HepG2 (cell line): Measurements from ENCODE around the gene TAF13. TPM values are rescaled to one million over a fixed set of nuclear protein-coding genes. Genes with fewer than 3 reads are reported as not detected.

Experiments
- CHCHD3 ChIP-seq: sonication (generic); formaldehyde crosslinking; IDR thresholded peaks from 2 replicates; pipeline ENCODE4 v1.8.0; 2022; ENCODE audit warnings: mild to moderate bottlenecking, missing genetic modification reagents, moderate library complexity
- EEA1 ChIP-seq: sonication (generic); formaldehyde crosslinking; IDR thresholded peaks from 2 replicates; pipeline ENCODE4 v1.5.1; 2020; ENCODE audit warnings: mild to moderate bottlenecking, missing genetic modification reagents, borderline replicate concordance
- EZH2 ChIP-seq: conservative IDR thresholded peaks from 2 replicates; pipeline ENCODE4 v1.6.1; 2012; ENCODE audit warnings: mild to moderate bottlenecking, low read depth, low read length, moderate library complexity
- FLYWCH1 ChIP-seq: sonication (generic); formaldehyde crosslinking; IDR thresholded peaks from 2 replicates; pipeline ENCODE4 v1.8.1; 2023; ENCODE audit warnings: mild to moderate bottlenecking, missing genetic modification reagents
- GTF3A ChIP-seq: sonication (generic); formaldehyde crosslinking; conservative IDR thresholded peaks from 2 replicates; pipeline ENCODE4 v1.4.0; 2020; ENCODE audit warnings: mild to moderate bottlenecking, missing genetic modification reagents
- KDM5A ChIP-seq: fragments of 200-600 bp; sonication (generic); IDR thresholded peaks from 2 replicates; pipeline ENCODE4 v1.7.0; 2018; ENCODE audit warnings: antibody characterized with exemption, mild to moderate bottlenecking, low read length, borderline replicate concordance
- KLF11 ChIP-seq: IDR thresholded peaks from 2 replicates; pipeline ENCODE4 v1.6.1; 2016; ENCODE audit warnings: missing compliant biosample characterization
- MYNN ChIP-seq: sonication (generic); formaldehyde crosslinking; IDR thresholded peaks from 2 replicates; pipeline ENCODE4 v1.4.0; 2020; ENCODE audit warnings: mild to moderate bottlenecking, low read depth, missing genetic modification reagents
- PCBP2 ChIP-seq: fragments of 200-400 bp; formaldehyde crosslinking; optimal IDR thresholded peaks from 2 replicates; pipeline ENCODE3; 2018; ENCODE audit warnings: low read length, low read depth; ENCODE audit not compliant: poor library complexity, severe bottlenecking
- PLRG1 ChIP-seq: fragments of 450-650 bp; conservative IDR thresholded peaks from 2 replicates; pipeline ENCODE4 v1.6.1; 2016
- POLR2AphosphoS5 ChIP-seq: IDR thresholded peaks from 2 replicates; pipeline ENCODE4 v1.6.1; 2012; ENCODE audit warnings: low read depth, low read length
- SIN3A ChIP-seq: IDR thresholded peaks from 2 replicates; pipeline ENCODE4 v1.6.1; 2011; ENCODE audit warnings: low read depth, mild to moderate bottlenecking, control low read depth, low read length, borderline replicate concordance
- SMYD3 ChIP-seq: sonication (generic); formaldehyde crosslinking; IDR thresholded peaks from 2 replicates; pipeline ENCODE4 v1.8.1; 2023; ENCODE audit warnings: mild to moderate bottlenecking, missing genetic modification reagents
- SRF ChIP-seq: IDR thresholded peaks from 2 replicates; pipeline ENCODE4 v1.6.1; 2011; ENCODE audit warnings: mild to moderate bottlenecking, low read depth, low read length, moderate library complexity
- TMF1 ChIP-seq: sonication (generic); formaldehyde crosslinking; IDR thresholded peaks from 2 replicates; pipeline ENCODE4 v1.8.1; 2022; ENCODE audit warnings: low read depth, missing genetic modification reagents
- U2AF2 ChIP-seq: fragments of 200-400 bp; formaldehyde crosslinking; IDR thresholded peaks from 2 replicates; pipeline ENCODE4 v1.6.1; 2017; ENCODE audit warnings: low read depth, mild to moderate bottlenecking, low read length
- ZC3H13 ChIP-seq: sonication (generic); formaldehyde crosslinking; IDR thresholded peaks from 2 replicates; pipeline ENCODE4 v1.8.1; 2023; ENCODE audit warnings: mild to moderate bottlenecking, missing genetic modification reagents, moderate library complexity
- ZFP82 ChIP-seq: sonication (generic); formaldehyde crosslinking; IDR thresholded peaks from 2 replicates; pipeline ENCODE4 v1.5.1; 2020; ENCODE audit warnings: mild to moderate bottlenecking, missing genetic modification reagents, borderline replicate concordance
- ZNF451 ChIP-seq: sonication (generic); formaldehyde crosslinking; IDR thresholded peaks from 2 replicates; pipeline ENCODE4 v1.5.0; 2020; ENCODE audit warnings: mild to moderate bottlenecking, missing genetic modification reagents
- ZNF546 ChIP-seq: sonication (generic); formaldehyde crosslinking; conservative IDR thresholded peaks from 2 replicates; pipeline ENCODE4 v1.8.1; 2023; ENCODE audit warnings: mild to moderate bottlenecking, missing genetic modification reagents
- ZNF816 ChIP-seq: sonication (generic); formaldehyde crosslinking; IDR thresholded peaks from 2 replicates; pipeline ENCODE4 v1.8.0; 2022; ENCODE audit warnings: missing genetic modification reagents, mild to moderate bottlenecking, borderline replicate concordance
- ZNF850 ChIP-seq: sonication (generic); formaldehyde crosslinking; conservative IDR thresholded peaks from 2 replicates; pipeline ENCODE4 v1.9.0; 2021; ENCODE audit warnings: mild to moderate bottlenecking, missing genetic modification reagents
- polyA plus RNA-seq, 8 experiments: library from polyadenylated mRNA; depleted of rRNA in 3 of 8; stranded (reverse) in 7 of 8; unstranded in 1 of 8; fragments of >200 nt; fragmentation: Illumina TruSeq in 4 of 8; extraction: Trizol in 4 of 8; gene quantifications; 2 replicates each; pipeline versions ENCODE4 v1.2.1 to v1.2.3, GENCODE V29; 2011 to 2016; ENCODE audit warnings: low read depth in 4 of 8, missing spikeins in 1 of 8, mixed read lengths in 1 of 8; ENCODE audit not compliant: insufficient read depth in 1 of 8
- total RNA-seq, 5 experiments: library from RNA; depleted of rRNA; stranded (reverse); fragments of >200 nt; fragmentation: Illumina TruSeq; extraction: Trizol; gene quantifications; 2 replicates each; pipeline ENCODE4 v1.2.3, GENCODE V29; 2016; ENCODE audit warnings: low read depth in 1 of 5
- TF ChIP-seq, protein P1 (sequence below): sonication (generic); formaldehyde crosslinking; IDR thresholded peaks from 2 replicates; pipeline ENCODE4 v1.4.0; 2020; ENCODE audit warnings: missing genetic modification reagents, mild to moderate bottlenecking, borderline replicate concordance
- TF ChIP-seq, protein P2 (sequence below): sonication (generic); formaldehyde crosslinking; IDR thresholded peaks from 2 replicates; pipeline ENCODE4 v1.4.0; 2020; ENCODE audit warnings: missing genetic modification reagents
- TF ChIP-seq, protein P3 (sequence below): IDR thresholded peaks from 2 replicates; pipeline ENCODE4 v1.6.1; 2016; ENCODE audit warnings: low read depth

Gene TAF13
- total and polyA plus RNA-seq, 2 of the 13 experiments (the other 11 are each of a cell fraction or from before 2014, with no cell fraction given), result 11.5 to 36.3 TPM

GRCh38 chr1:109091078-109091838, 15.5 kb upstream of the TAF13 start (continued):
- TF ChIP-seq ZNF850 (CRISPR knock-in tag), result 0 out of 2 replicates have a peak, but pooled peaks have one; percentile 68
- no peak for TF ChIP-seq U2AF2
- TF ChIP-seq MYNN (CRISPR knock-in tag), result no peak
- TF ChIP-seq SRF, result no peak
- TF ChIP-seq, protein P1, sequence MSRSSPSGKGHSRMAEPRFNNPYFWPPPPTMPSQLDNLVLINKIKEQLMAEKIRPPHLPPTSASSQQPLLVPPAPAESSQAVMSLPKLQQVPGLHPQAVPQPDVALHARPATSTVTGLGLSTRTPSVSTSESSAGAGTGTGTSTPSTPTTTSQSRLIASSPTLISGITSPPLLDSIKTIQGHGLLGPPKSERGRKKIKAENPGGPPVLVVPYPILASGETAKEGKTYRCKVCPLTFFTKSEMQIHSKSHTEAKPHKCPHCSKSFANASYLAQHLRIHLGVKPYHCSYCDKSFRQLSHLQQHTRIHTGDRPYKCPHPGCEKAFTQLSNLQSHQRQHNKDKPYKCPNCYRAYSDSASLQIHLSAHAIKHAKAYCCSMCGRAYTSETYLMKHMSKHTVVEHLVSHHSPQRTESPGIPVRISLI, result no peak
- TF ChIP-seq ZNF546, result no peak
- TF ChIP-seq ZFP82, result 0 out of 2 replicates have a peak, but pooled peaks have one; percentile 22
- TF ChIP-seq PLRG1, result no peak
- TF ChIP-seq SMYD3, result 0 out of 2 replicates have a peak, but pooled peaks have one; percentile 3
- no peak for TF ChIP-seq EEA1 (CRISPR knock-in tag)
- no peak for TF ChIP-seq EZH2
- TF ChIP-seq, protein P2, sequence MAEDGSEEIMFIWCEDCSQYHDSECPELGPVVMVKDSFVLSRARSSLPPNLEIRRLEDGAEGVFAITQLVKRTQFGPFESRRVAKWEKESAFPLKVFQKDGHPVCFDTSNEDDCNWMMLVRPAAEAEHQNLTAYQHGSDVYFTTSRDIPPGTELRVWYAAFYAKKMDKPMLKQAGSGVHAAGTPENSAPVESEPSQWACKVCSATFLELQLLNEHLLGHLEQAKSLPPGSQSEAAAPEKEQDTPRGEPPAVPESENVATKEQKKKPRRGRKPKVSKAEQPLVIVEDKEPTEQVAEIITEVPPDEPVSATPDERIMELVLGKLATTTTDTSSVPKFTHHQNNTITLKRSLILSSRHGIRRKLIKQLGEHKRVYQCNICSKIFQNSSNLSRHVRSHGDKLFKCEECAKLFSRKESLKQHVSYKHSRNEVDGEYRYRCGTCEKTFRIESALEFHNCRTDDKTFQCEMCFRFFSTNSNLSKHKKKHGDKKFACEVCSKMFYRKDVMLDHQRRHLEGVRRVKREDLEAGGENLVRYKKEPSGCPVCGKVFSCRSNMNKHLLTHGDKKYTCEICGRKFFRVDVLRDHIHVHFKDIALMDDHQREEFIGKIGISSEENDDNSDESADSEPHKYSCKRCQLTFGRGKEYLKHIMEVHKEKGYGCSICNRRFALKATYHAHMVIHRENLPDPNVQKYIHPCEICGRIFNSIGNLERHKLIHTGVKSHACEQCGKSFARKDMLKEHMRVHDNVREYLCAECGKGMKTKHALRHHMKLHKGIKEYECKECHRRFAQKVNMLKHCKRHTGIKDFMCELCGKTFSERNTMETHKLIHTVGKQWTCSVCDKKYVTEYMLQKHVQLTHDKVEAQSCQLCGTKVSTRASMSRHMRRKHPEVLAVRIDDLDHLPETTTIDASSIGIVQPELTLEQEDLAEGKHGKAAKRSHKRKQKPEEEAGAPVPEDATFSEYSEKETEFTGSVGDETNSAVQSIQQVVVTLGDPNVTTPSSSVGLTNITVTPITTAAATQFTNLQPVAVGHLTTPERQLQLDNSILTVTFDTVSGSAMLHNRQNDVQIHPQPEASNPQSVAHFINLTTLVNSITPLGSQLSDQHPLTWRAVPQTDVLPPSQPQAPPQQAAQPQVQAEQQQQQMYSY (CRISPR knock-in tag), result no peak
- TF ChIP-seq CHCHD3 (CRISPR knock-in tag), result no peak
- 0 out of 2 replicates have a peak, but pooled peaks have one; percentile 48 for TF ChIP-seq ZNF816 (CRISPR knock-in tag)
- TF ChIP-seq, protein P3, sequence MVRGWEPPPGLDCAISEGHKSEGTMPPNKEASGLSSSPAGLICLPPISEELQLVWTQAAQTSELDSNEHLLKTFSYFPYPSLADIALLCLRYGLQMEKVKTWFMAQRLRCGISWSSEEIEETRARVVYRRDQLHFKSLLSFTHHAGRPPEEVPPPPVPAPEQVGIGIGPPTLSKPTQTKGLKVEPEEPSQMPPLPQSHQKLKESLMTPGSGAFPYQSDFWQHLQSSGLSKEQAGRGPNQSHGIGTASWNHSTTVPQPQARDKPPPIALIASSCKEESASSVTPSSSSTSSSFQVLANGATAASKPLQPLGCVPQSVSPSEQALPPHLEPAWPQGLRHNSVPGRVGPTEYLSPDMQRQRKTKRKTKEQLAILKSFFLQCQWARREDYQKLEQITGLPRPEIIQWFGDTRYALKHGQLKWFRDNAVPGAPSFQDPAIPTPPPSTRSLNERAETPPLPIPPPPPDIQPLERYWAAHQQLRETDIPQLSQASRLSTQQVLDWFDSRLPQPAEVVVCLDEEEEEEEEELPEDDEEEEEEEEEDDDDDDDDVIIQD (CRISPR knock-in tag), result no peak
- no peak for TF ChIP-seq FLYWCH1
- no peak for TF ChIP-seq ZNF451 (CRISPR knock-in tag)
- TF ChIP-seq POLR2AphosphoS5, result peak; percentile 26; the same call in 1 of the 2 replicates
- TF ChIP-seq KLF11 (CRISPR knock-in tag), result no peak
- no peak for TF ChIP-seq GTF3A (CRISPR knock-in tag)
- no peak; the same call in 1 of the 2 replicates for TF ChIP-seq ZC3H13
- TF ChIP-seq KDM5A, result peak; percentile 77; the same call in 1 of the 2 replicates
- no peak for TF ChIP-seq PCBP2
- peak; percentile 1; the same call in 1 of the 2 replicates for TF ChIP-seq SIN3A
- TF ChIP-seq TMF1 (CRISPR knock-in tag), result no peak
